ENCODE results near the gene OR2AT4.
A peak's percentile ranks its signal among the peaks of the same experiment; 100 is the strongest.
"Not testable (repeated sequence)": the region's sequence is repeated elsewhere in the genome, so short reads cannot be mapped to it uniquely, and the experiment has no call there.

The OR2AT4 gene

GRCh38 chr11:75096456-75097172, at the start of gene OR2AT4:
Gene OR2AT4 (minus strand): TSS chr11:75096876.
- no peak for DNase-seq (ENCODE audit: low read depth)

- no peak for DNase-seq (ENCODE audit: low read depth)
These were observed 49.4 kb upstream of the OR2AT4 start for GRCh38 chr11:75145972-75146519.

- DNase-seq (ENCODE audit: low read depth): no peak
These were observed 48.7 kb upstream of the OR2AT4 start for GRCh38 chr11:75145196-75145971.

- no peak for DNase-seq (ENCODE audit: low read depth)
These were observed 48.0 kb upstream of the OR2AT4 start for GRCh38 chr11:75144716-75145014.

GRCh38 chr11:75143420-75143731, 46.7 kb upstream of the OR2AT4 start:
- DNase-seq (ENCODE audit: low read depth): no peak

- DNase-seq (ENCODE audit: low read depth): peak; percentile 67
These were observed 46.2 kb upstream of the OR2AT4 start for GRCh38 chr11:75142714-75143419.

GRCh38 chr11:75141166-75141565, 44.5 kb upstream of the OR2AT4 start:
- no peak for DNase-seq (ENCODE audit: low read depth)

- peak; percentile 66 for DNase-seq (ENCODE audit: low read depth)
These were observed 43.8 kb upstream of the OR2AT4 start for GRCh38 chr11:75140269-75141138.

- no peak for DNase-seq (ENCODE audit: low read depth)
These were observed 39.0 kb upstream of the OR2AT4 start for GRCh38 chr11:75135651-75136050.

GRCh38 chr11:75135021-75135650, 38.5 kb upstream of the OR2AT4 start:
- DNase-seq (ENCODE audit: low read depth): no peak

- DNase-seq (ENCODE audit: low read depth): no peak
These were observed 37.3 kb upstream of the OR2AT4 start for GRCh38 chr11:75133976-75134375.

- DNase-seq (ENCODE audit: low read depth): no peak
These were observed 35.4 kb upstream of the OR2AT4 start for GRCh38 chr11:75132080-75132479.

- DNase-seq (ENCODE audit: low read depth): no peak
These were observed 29.9 kb upstream of the OR2AT4 start for GRCh38 chr11:75126564-75126963.

GRCh38 chr11:75118577-75118976, 21.9 kb upstream of the OR2AT4 start:
- no peak for DNase-seq (ENCODE audit: low read depth)

- no peak for DNase-seq (ENCODE audit: low read depth)
These were observed 17.8 kb upstream of the OR2AT4 start for GRCh38 chr11:75114465-75114864.

- DNase-seq (ENCODE audit: low read depth): no peak
These were observed 16.4 kb upstream of the OR2AT4 start for GRCh38 chr11:75113030-75113429.

GRCh38 chr11:75112200-75112599, 15.5 kb upstream of the OR2AT4 start:
- no peak for DNase-seq (ENCODE audit: low read depth)

GRCh38 chr11:75107187-75107586, 10.5 kb upstream of the OR2AT4 start:
- DNase-seq (ENCODE audit: low read depth): no peak

GRCh38 chr11:75105967-75106681, 9.4 kb upstream of the OR2AT4 start:
- DNase-seq (ENCODE audit: low read depth): not testable (repeated sequence)

- DNase-seq (ENCODE audit: low read depth): no peak
These were observed 8.8 kb upstream of the OR2AT4 start for GRCh38 chr11:75105462-75105925.

All from stimulated activated CD8-positive, alpha-beta memory T cell treated with anti-CD3 and anti-CD28 coated beads, Interleukin-4, amount 100 ng/mL, for 24 hours (primary cell).